Peyer's patch (tissue), 4 donors: ENCODE results near the gene PHEX. TPM values are rescaled to one million over a fixed set of nuclear protein-coding genes. Genes with fewer than 3 reads are reported as not detected.

Experiments used
- DNase-seq, 3 donors: peaks; one replicate each; pipeline ENCODE4 v3.0.0-alpha.2; 2017 to 2019
- H3K27ac ChIP-seq, 4 donors: fragments of 200-600 bp; sonication (generic); one replicate each; pipeline ENCODE4 v1.5.1; 2016 to 2019
- H3K27me3 ChIP-seq, 2 donors: fragments of 200-600 bp; sonication (generic); one replicate each; pipeline ENCODE4 v1.5.1; 2019
- H3K36me3 ChIP-seq, 3 donors: fragments of 200-600 bp; sonication (generic); one replicate each; pipeline ENCODE4 v1.5.1; 2016 to 2019
- H3K4me1 ChIP-seq, 4 donors: fragments of 200-600 bp; sonication (generic); one replicate each; pipeline ENCODE4 v1.5.1; 2016 to 2019
- H3K4me3 ChIP-seq, 4 donors: fragments of 200-600 bp; sonication (generic); 1 replicate in 3 of 4; 2 replicates in 1 of 4; pipeline ENCODE4 v1.5.1; 2016 to 2019; ENCODE audit warnings: mild to moderate bottlenecking in 1 of 4
- H3K9me3 ChIP-seq, 4 donors: fragments of 200-600 bp; sonication (generic); one replicate each; pipeline ENCODE4 v1.5.1; 2016 to 2019; ENCODE audit warnings: mild to moderate bottlenecking in 1 of 4
- POLR2A ChIP-seq, 2 donors: fragments of 450-650 bp; IDR thresholded peaks; one replicate each; pipeline ENCODE4 v1.5.1; 2017; ENCODE audit warnings: antibody characterized with exemption in 2 of 2, mild to moderate bottlenecking in 2 of 2, moderate library complexity in 2 of 2
- total RNA-seq, 4 donors: library from RNA; depleted of rRNA; stranded (reverse); fragments of >200 nt; gene quantifications; one replicate each; pipeline ENCODE4 v1.1.0, GENCODE V29; 2016
- TF ChIP-seq, protein P1 (sequence below), 6 experiments: fragments of 450-650 bp in 4 of 6; fragments of 200-600 bp in 2 of 6; sonication (generic) in 1 of 6; IDR thresholded peaks; one replicate each; pipeline ENCODE4 v1.5.1; 2017 to 2019; ENCODE audit warnings: antibody characterized with exemption in 6 of 6, mild to moderate bottlenecking in 3 of 6, moderate library complexity in 1 of 6

The PHEX gene
- total RNA-seq, 4 donors from 2014 or later = 2.4 to 20.7 (median 8.7) TPM; not detected in 1

DNA sequence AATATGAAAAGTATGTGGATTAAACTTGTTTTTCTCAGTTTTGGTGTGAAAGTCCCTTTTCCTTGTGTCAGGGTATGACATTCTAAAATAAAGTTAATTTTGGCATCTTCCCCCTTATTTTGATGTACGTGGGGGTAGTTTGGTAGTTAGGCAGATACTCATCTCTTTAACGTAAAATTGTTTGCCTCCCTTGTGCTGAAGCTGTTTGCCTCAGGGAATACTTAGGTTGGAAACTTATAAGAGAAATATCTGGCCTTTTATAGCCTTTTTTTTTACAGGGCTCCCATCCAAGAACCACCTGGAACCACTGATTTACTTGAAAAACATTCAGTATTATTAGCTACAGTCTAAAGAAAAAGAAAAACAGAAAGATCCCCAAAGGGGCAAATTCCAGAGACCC lies 85.5 kb downstream of the PHEX start:
- H3K27ac ChIP-seq = no peak overlapping the region
- H3K4me3 ChIP-seq = no peak overlapping the region
- no peaks in the 10 kb centered on the region for H3K9me3 ChIP-seq
- H3K36me3 ChIP-seq = no peaks in the 10 kb centered on the region
- DNase-seq = no peak
- no peaks in the 10 kb centered on the region for H3K4me1 ChIP-seq
- H3K27me3 ChIP-seq = no peaks in the 10 kb centered on the region
- TF ChIP-seq, protein P1, sequence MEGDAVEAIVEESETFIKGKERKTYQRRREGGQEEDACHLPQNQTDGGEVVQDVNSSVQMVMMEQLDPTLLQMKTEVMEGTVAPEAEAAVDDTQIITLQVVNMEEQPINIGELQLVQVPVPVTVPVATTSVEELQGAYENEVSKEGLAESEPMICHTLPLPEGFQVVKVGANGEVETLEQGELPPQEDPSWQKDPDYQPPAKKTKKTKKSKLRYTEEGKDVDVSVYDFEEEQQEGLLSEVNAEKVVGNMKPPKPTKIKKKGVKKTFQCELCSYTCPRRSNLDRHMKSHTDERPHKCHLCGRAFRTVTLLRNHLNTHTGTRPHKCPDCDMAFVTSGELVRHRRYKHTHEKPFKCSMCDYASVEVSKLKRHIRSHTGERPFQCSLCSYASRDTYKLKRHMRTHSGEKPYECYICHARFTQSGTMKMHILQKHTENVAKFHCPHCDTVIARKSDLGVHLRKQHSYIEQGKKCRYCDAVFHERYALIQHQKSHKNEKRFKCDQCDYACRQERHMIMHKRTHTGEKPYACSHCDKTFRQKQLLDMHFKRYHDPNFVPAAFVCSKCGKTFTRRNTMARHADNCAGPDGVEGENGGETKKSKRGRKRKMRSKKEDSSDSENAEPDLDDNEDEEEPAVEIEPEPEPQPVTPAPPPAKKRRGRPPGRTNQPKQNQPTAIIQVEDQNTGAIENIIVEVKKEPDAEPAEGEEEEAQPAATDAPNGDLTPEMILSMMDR (IDR thresholded peaks at IDR 0.05) = no peak
- TF ChIP-seq POLR2A (IDR thresholded peaks at IDR 0.05) = no peak

DNA sequence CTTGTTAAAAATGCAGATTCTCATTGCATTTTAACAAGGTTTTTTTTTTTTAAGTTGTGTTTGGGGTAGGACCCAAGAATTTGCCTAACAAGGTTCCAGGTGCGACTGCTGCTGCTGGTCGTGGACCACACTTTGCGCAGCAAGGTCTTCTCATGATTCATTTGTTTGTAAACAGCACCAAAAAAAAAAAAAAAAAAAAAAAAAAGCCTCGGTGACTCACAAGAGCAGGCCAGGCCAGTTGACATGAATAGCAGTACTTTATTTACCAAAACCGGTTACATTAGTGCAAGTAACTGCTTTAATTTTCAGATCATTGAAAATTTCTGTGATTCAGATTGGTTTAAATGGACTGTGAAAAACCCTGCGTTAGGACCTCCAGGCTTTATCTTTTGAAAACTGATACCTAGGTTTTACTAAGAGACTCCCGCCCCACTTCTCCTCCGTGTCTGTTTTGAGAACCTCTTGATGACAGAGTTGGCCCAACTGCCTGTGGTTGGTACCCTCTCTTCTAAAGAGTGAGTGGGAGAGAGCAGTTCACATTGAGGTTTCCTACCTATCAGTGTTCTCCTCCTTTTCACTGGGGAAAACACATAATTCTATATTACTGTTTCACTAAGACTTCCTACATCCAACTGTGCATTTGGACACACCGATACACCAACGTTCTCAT lies 86.2 kb downstream of the PHEX start:
- TF ChIP-seq, protein P1 (IDR thresholded peaks at IDR 0.05) = no peak
- no peak for TF ChIP-seq POLR2A (IDR thresholded peaks at IDR 0.05)
- Histone ChIP-seq H3K27me3 (no peaks in the 10 kb centered on the region), H3K4me3 (no peak overlapping the region), H3K27ac (no peak overlapping the region), H3K36me3 (no peaks in the 10 kb centered on the region), H3K9me3 (no peaks in the 10 kb centered on the region), H3K4me1 (no peaks in the 10 kb centered on the region)
- no peak for DNase-seq

DNA sequence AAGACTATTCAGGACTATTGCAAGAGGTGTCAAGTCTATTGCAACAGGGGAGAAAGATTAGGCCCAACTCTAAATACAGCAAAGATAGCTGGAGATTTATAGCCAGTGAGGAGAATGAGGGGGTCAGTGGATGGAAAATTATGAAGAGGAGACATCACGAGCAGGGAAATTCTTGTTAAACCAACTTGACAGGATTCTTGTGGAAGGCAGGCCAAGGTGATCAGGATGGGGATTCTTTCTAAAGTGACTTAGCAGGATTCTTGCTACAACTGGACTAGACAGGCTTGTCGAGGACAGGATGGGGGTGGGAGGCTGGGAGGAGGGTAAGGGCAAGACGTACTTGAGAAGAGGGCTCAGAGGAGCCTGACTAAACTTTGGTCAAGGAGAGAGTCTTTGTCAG lies 89.0 kb downstream of the PHEX start:
- no peaks in the 10 kb centered on the region for H3K9me3 ChIP-seq
- TF ChIP-seq POLR2A (IDR thresholded peaks at IDR 0.05) = no peak
- TF ChIP-seq, protein P1 (IDR thresholded peaks at IDR 0.05) = no peak

DNA sequence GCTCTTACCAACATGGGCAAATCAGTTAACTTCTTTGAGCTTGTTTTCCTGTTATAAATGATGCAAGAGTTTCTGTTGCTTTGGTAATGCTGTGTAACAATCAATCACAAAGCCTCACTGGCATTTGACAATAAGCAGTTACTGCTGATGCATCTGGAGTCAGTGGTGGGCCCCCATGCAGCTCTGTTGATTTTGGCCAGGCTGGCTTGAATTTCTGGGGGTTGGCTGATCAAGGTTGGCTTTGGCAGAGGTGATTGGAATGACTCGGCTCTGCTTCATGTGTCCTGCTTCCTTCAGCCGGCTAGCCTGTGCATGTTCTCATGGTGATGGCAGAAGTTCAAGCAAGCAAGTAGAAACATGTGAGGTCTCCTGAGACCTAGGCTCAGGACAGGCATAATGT lies 90.4 kb downstream of the PHEX start:
- DNase-seq = no peak
- no peak for TF ChIP-seq POLR2A (IDR thresholded peaks at IDR 0.05)
- TF ChIP-seq, protein P1 (IDR thresholded peaks at IDR 0.05) = no peak
- H3K27ac ChIP-seq = no peak overlapping the region

More for the DNA sequence above, 89.0 kb downstream of the PHEX start:
- no peaks in the 10 kb centered on the region for H3K27me3 ChIP-seq
- no peak overlapping the region for H3K4me3 ChIP-seq
- H3K27ac ChIP-seq = no peak overlapping the region
- DNase-seq = no peak
- H3K36me3 ChIP-seq = no peaks in the 10 kb centered on the region
- H3K4me1 ChIP-seq = no peaks in the 10 kb centered on the region

DNA sequence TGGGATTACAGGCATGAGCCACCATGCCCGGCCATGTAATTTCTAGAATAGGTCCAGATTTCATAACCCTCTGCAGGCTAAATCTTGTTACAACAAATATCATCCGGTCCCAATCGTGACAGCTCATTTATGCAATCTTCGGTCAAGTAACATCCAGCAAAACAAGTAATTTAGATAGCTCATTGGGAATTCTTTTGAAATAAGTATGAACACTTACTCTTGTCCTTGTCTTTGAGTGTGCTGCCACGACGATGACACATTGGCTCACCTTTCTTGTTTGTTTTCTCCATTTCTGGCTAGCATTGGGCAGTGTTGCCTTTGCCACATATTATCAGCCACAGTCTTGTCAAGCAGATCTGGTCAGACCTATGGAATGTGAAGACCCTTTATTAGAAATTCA lies 92.0 kb downstream of the PHEX start:
- no peak for DNase-seq
- no peak overlapping the region for H3K4me3 ChIP-seq
- no peak overlapping the region for H3K27ac ChIP-seq
- TF ChIP-seq POLR2A (IDR thresholded peaks at IDR 0.05) = no peak
- TF ChIP-seq, protein P1 (IDR thresholded peaks at IDR 0.05) = no peak
- no peaks in the 10 kb centered on the region for H3K27me3 ChIP-seq
- no peaks in the 10 kb centered on the region for H3K9me3 ChIP-seq
- H3K4me1 ChIP-seq = no peaks in the 10 kb centered on the region
- no peaks in the 10 kb centered on the region for H3K36me3 ChIP-seq

More for the DNA sequence above, 90.4 kb downstream of the PHEX start:
- Histone ChIP-seq H3K4me1 (no peaks in the 10 kb centered on the region), H3K9me3 (no peaks in the 10 kb centered on the region), H3K36me3 (no peaks in the 10 kb centered on the region), H3K27me3 (no peaks in the 10 kb centered on the region), H3K4me3 (no peak overlapping the region)
